ENCODE data around the gene AGAP1. TPM values are rescaled to one million over a fixed set of nuclear protein-coding genes. Genes with fewer than 3 reads are reported as not detected.

AGAP1 gene
- total RNA-seq, 1 donor from 2014 or later, result 43.9 TPM

DNA sequence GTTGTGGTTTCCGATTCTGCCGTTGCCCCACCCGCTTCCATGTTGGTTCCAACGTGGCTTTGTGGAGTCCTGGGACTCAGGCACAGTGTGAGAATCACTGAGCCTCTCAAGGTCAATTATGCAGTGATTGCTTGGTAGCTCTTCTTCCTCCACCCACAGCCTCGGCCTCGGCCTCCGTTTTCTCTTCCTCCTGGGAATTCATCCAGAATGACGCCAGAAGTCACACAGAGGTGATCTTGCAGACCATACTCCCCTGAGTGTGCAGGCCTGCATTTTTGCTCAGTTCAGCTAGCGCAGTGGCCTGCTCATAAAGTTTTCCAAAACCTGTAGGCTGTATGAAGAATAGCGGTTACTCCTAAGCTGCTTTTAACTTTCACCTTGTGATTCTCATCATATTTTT lies 401.0 kb downstream of the AGAP1 start:
- Mint-ChIP-seq H3K4me1 (ENCODE audit: unreplicated experiment) (no peaks in the 10 kb centered on the region), H3K27me3 (ENCODE audit: unreplicated experiment) (no peaks in the 10 kb centered on the region), H3K4me3 (ENCODE audit: unreplicated experiment) (no peak overlapping the region), H3K27ac (ENCODE audit: unreplicated experiment) (no peak overlapping the region), H3K9me3 (ENCODE audit: unreplicated experiment) (no peaks in the 10 kb centered on the region), H3K36me3 (ENCODE audit: low read depth, unreplicated experiment) (peaks cover 25% of the 10 kb centered on the region)
- TF ChIP-seq, protein P1, sequence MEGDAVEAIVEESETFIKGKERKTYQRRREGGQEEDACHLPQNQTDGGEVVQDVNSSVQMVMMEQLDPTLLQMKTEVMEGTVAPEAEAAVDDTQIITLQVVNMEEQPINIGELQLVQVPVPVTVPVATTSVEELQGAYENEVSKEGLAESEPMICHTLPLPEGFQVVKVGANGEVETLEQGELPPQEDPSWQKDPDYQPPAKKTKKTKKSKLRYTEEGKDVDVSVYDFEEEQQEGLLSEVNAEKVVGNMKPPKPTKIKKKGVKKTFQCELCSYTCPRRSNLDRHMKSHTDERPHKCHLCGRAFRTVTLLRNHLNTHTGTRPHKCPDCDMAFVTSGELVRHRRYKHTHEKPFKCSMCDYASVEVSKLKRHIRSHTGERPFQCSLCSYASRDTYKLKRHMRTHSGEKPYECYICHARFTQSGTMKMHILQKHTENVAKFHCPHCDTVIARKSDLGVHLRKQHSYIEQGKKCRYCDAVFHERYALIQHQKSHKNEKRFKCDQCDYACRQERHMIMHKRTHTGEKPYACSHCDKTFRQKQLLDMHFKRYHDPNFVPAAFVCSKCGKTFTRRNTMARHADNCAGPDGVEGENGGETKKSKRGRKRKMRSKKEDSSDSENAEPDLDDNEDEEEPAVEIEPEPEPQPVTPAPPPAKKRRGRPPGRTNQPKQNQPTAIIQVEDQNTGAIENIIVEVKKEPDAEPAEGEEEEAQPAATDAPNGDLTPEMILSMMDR (IDR thresholded peaks at IDR 0.05; ENCODE audit: unreplicated experiment), result no peak
- no peak for DNase-seq (ENCODE audit: low spot score)

GRCh38 chr2:235896061-235896460 lies 402.2 kb downstream of the AGAP1 start:
- TF ChIP-seq, protein P1 (IDR thresholded peaks at IDR 0.05; ENCODE audit: unreplicated experiment), result no peak
- Mint-ChIP-seq H3K9me3 (ENCODE audit: unreplicated experiment) (no peaks in the 10 kb centered on the region), H3K4me1 (ENCODE audit: unreplicated experiment) (no peaks in the 10 kb centered on the region), H3K27ac (ENCODE audit: unreplicated experiment) (no peak overlapping the region), H3K4me3 (ENCODE audit: unreplicated experiment) (no peak overlapping the region), H3K27me3 (ENCODE audit: unreplicated experiment) (no peaks in the 10 kb centered on the region), H3K36me3 (ENCODE audit: low read depth, unreplicated experiment) (peaks cover 25% of the 10 kb centered on the region)
- DNase-seq (ENCODE audit: low spot score), result no peak

- Mint-ChIP-seq H3K27ac (ENCODE audit: unreplicated experiment) (no peak overlapping the region), H3K27me3 (ENCODE audit: unreplicated experiment) (no peaks in the 10 kb centered on the region), H3K36me3 (ENCODE audit: low read depth, unreplicated experiment) (peaks cover 24% of the 10 kb centered on the region), H3K4me3 (ENCODE audit: unreplicated experiment) (no peak overlapping the region), H3K4me1 (ENCODE audit: unreplicated experiment) (no peaks in the 10 kb centered on the region), H3K9me3 (ENCODE audit: unreplicated experiment) (no peaks in the 10 kb centered on the region)
- DNase-seq (ENCODE audit: low spot score), result no peak
- TF ChIP-seq, protein P1 (IDR thresholded peaks at IDR 0.05; ENCODE audit: unreplicated experiment), result no peak
Measured at GRCh38 chr2:235897992-235898391, 404.1 kb downstream of the AGAP1 start.

DNA sequence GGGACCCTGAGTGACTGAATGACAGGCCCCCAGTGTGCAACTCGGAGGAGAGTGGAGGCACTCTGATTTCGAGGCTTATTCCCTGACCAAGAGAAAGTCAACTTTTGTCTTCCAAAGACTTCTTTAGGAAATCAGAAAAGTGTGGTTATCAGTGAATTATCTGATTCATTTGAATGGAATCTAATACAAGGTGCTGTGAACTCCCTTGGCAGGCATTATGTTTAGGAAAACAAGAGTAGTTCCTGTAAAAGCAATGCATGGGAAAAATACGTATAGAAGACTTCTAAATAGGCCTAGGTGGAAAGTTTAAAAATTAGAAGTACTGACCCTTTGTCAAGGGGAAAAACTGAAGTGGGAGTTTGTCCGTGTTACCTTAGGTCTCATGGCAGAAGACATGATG lies 404.9 kb downstream of the AGAP1 start:
- no peaks in the 10 kb centered on the region for H3K27me3 Mint-ChIP-seq (ENCODE audit: unreplicated experiment)
- H3K9me3 Mint-ChIP-seq (ENCODE audit: unreplicated experiment), result no peaks in the 10 kb centered on the region
- no peak for DNase-seq (ENCODE audit: low spot score)
- no peak overlapping the region for H3K4me3 Mint-ChIP-seq (ENCODE audit: unreplicated experiment)
- TF ChIP-seq, protein P1 (IDR thresholded peaks at IDR 0.05; ENCODE audit: unreplicated experiment), result no peak
- H3K36me3 Mint-ChIP-seq (ENCODE audit: low read depth, unreplicated experiment), result peaks cover 16% of the 10 kb centered on the region
- H3K4me1 Mint-ChIP-seq (ENCODE audit: unreplicated experiment), result no peaks in the 10 kb centered on the region
- no peak overlapping the region for H3K27ac Mint-ChIP-seq (ENCODE audit: unreplicated experiment)

DNA sequence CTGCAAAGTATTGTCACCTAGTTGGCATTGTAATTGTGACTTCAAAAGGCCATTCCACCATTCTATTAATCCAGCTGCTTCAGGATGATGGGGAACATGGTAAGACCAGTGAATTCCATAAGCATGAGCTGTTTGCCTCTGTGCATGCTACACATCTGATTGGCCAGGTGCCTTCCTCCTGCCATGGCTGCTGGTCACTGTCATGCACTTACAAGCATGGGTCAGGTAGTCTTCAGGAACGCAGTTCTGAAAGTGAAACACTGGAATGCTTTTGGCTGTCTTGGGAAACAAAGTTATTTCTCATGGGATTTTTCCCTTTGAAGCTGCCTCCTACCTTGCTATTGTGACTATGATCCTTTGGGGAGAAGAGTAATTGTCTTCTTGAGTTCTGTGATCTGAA lies 406.8 kb downstream of the AGAP1 start:
- no peak overlapping the region for H3K4me3 Mint-ChIP-seq (ENCODE audit: unreplicated experiment)
- H3K4me1 Mint-ChIP-seq (ENCODE audit: unreplicated experiment), result no peaks in the 10 kb centered on the region
- no peaks in the 10 kb centered on the region for H3K27me3 Mint-ChIP-seq (ENCODE audit: unreplicated experiment)
- TF ChIP-seq, protein P1 (IDR thresholded peaks at IDR 0.05; ENCODE audit: unreplicated experiment), result no peak
- H3K27ac Mint-ChIP-seq (ENCODE audit: unreplicated experiment), result no peak overlapping the region
- DNase-seq (ENCODE audit: low spot score), result no peak
- no peaks in the 10 kb centered on the region for H3K9me3 Mint-ChIP-seq (ENCODE audit: unreplicated experiment)
- H3K36me3 Mint-ChIP-seq (ENCODE audit: low read depth, unreplicated experiment), result peaks cover 6% of the 10 kb centered on the region
